Naive thymus-derived CD8-positive, alpha-beta T cell (primary cell): Measurements from ENCODE around the gene CD72. TPM values are rescaled to one million over a fixed set of nuclear protein-coding genes. Genes with fewer than 3 reads are reported as not detected.
"Not testable (repeated sequence)": the region's sequence is repeated elsewhere in the genome, so short reads cannot be mapped to it uniquely, and the experiment has no call there.

Source experiments
- ATAC-seq, 2 donors: fragments of 150-1000 bp; cut with Tn5 transposase in 1 of 2; sonication (Bioruptor Pico), chemical (Tn5 transposase) in 1 of 2; 1 replicate in 1 of 2; 2 replicates in 1 of 2; pipeline ENCODE4 v1.10.0; 2021; ENCODE audit warnings: mild to moderate bottlenecking in 2 of 2, moderate library complexity in 2 of 2
- POLR2A ChIA-PET: fragments of 350-600 bp; sonication (Branson Sonifier 250); formaldehyde crosslinking; loops from one replicate; lab custom pipeline; 2021; ENCODE audit warnings: antibody characterized with exemption; lab: Charles Lee
- DNase-seq, 10 donors: peaks; one replicate each; pipeline versions ENCODE4 v3.0.0 to v3.0.0-alpha.2; 2020 to 2022
- H3K27ac Mint-ChIP-seq, 10 donors: one replicate each; pipeline ENCODE4 v1.8.0; 2020 to 2022; ENCODE audit warnings: mild to moderate bottlenecking in 10 of 10, mixed read lengths in 10 of 10, moderate library complexity in 4 of 10, inconsistent platforms in 1 of 10
- H3K27me3 Mint-ChIP-seq, 5 donors: one replicate each; pipeline ENCODE4 v1.8.0; 2021 to 2022; ENCODE audit warnings: mixed read lengths in 5 of 5
- H3K36me3 Mint-ChIP-seq, 3 donors: one replicate each; pipeline ENCODE4 v1.8.0; 2020 to 2022; ENCODE audit warnings: mixed read lengths in 3 of 3, mild to moderate bottlenecking in 2 of 3, inconsistent platforms in 1 of 3
- H3K4me1 Mint-ChIP-seq, 4 donors: one replicate each; pipeline ENCODE4 v1.8.0; 2021 to 2022; ENCODE audit warnings: mixed read lengths in 4 of 4
- H3K4me3 Mint-ChIP-seq, 10 donors: one replicate each; pipeline ENCODE4 v1.8.0; 2020 to 2022; ENCODE audit warnings: mild to moderate bottlenecking in 10 of 10, mixed read lengths in 10 of 10, moderate library complexity in 6 of 10, inconsistent platforms in 1 of 10
- H3K9me3 Mint-ChIP-seq, 9 donors: one replicate each; pipeline ENCODE4 v1.8.0; 2020 to 2022; ENCODE audit warnings: mixed read lengths in 9 of 9, mild to moderate bottlenecking in 3 of 9, inconsistent platforms in 1 of 9, moderate library complexity in 1 of 9
- polyA plus RNA-seq, 3 donors: library from polyadenylated mRNA; unstranded; fragments of 300-500 nt; fragmentation: Illumina TruSeq; gene quantifications; one replicate each; pipeline ENCODE4 v1.2.3, GENCODE V29; 2021
- total RNA-seq, 8 experiments: library from RNA in 2 of 8; stranded (reverse) in 2 of 8; gene quantifications; one replicate each; pipeline ENCODE4 v1.2.3 and lab custom pipeline; 2021 to 2026

CD72 gene
- total and polyA plus RNA-seq, 5 experiments from 2014 or later: 0.80 to 8.0 (median 1.5) TPM

GRCh38 chr9:35649431-35650340 lies 31.5 kb upstream of the CD72 start:
- peaks cover 32 to 78% (median 58%) of the 10 kb centered on the region in 4 donors for H3K4me1 Mint-ChIP-seq
- no peaks in the 10 kb centered on the region for H3K27me3 Mint-ChIP-seq
- DNase-seq (peak in 8 of 10 donors; percentile 28 to 76 (median 52)), ATAC-seq (peak; percentile 18 to 23)
- peak overlapping the region; percentile 90 to 98 (median 96) for H3K27ac Mint-ChIP-seq
- H3K4me3 Mint-ChIP-seq: peak overlapping the region; percentile 89 to 98 (median 94)
- H3K9me3 Mint-ChIP-seq: no peaks in the 10 kb centered on the region
- peaks cover 0 to 3% (median 0%) of the 10 kb centered on the region in 3 donors for H3K36me3 Mint-ChIP-seq
- POLR2A ChIA-PET: interaction anchor here (0.7 to 8.6 kb wide), 24 partner anchors 9 to 570 kb away, joined by 3 to 180 read pairs (median 4); partner anchors contain the start of genes ARHGEF39, CCDC107, CD72 and CREB3

GRCh38 chr9:35646533-35647265 lies 28.5 kb upstream of the CD72 start:
- H3K27me3 Mint-ChIP-seq: no peaks in the 10 kb centered on the region

GRCh38 chr9:35646153-35646532 lies 27.9 kb upstream of the CD72 start:
- POLR2A ChIA-PET: interaction anchor here (0.6 to 8.6 kb wide), 17 partner anchors 13 to 185 kb away, joined by 3 to 180 read pairs (median 8); partner anchors contain the start of genes CCDC107, CD72, CREB3 and RMRP
- Mint-ChIP-seq H3K27ac (peak overlapping the region; percentile 95 to 98 (median 96)), H3K36me3 (peaks cover 0 to 3% (median 0%) of the 10 kb centered on the region in 3 donors), H3K9me3 (no peaks in the 10 kb centered on the region), H3K4me3 (peak overlapping the region; percentile 89 to 98 (median 96)), H3K4me1 (peaks cover 29 to 85% (median 54%) of the 10 kb centered on the region in 4 donors), H3K27me3 (no peaks in the 10 kb centered on the region)
- ATAC-seq (no peak), DNase-seq (peak in 1 of 10 donors; percentile 27)

More at GRCh38 chr9:35646533-35647265, 28.5 kb upstream of the CD72 start:
- peak; percentile 83 to 96 (median 92) for DNase-seq
- peak overlapping the region; percentile 89 to 98 (median 96) for H3K4me3 Mint-ChIP-seq
- peaks cover 32 to 85% (median 55%) of the 10 kb centered on the region in 4 donors for H3K4me1 Mint-ChIP-seq
- H3K36me3 Mint-ChIP-seq: peaks cover 0 to 3% (median 0%) of the 10 kb centered on the region in 3 donors
- ATAC-seq: peak; percentile 81 to 83
- H3K27ac Mint-ChIP-seq: peak overlapping the region; percentile 95 to 98 (median 96)
- POLR2A ChIA-PET: interaction anchor here (0.5 to 8.6 kb wide), 26 partner anchors 8 to 1009 kb away, joined by 3 to 180 read pairs (median 6); partner anchors contain the start of genes CCDC107, CD72, CREB3 and RMRP
- H3K9me3 Mint-ChIP-seq: no peaks in the 10 kb centered on the region

GRCh38 chr9:35645736-35646135 lies 27.5 kb upstream of the CD72 start:
- peaks cover 26 to 85% (median 53%) of the 10 kb centered on the region in 4 donors for H3K4me1 Mint-ChIP-seq
- not testable (repeated sequence) for H3K27me3 Mint-ChIP-seq, DNase-seq, H3K36me3 Mint-ChIP-seq, H3K9me3 Mint-ChIP-seq, ATAC-seq
- H3K27ac Mint-ChIP-seq: peak overlapping the region; percentile 95 to 98 (median 96)
- POLR2A ChIA-PET: interaction anchor here (0.6 to 8.6 kb wide), 18 partner anchors 13 to 185 kb away, joined by 3 to 180 read pairs (median 6); partner anchors contain the start of genes CCDC107, CD72, CREB3 and RMRP
- H3K4me3 Mint-ChIP-seq: peak overlapping the region; percentile 89 to 98 (median 96)

- peak overlapping the region in 1 of 10 donors; percentile 4 for H3K4me3 Mint-ChIP-seq
- POLR2A ChIA-PET: interaction anchor here (0.6 to 8.6 kb wide), 3 partner anchors 13 to 24 kb away, joined by 3 to 180 read pairs (median 4); partner anchors contain the start of genes CCDC107 and RMRP
- DNase-seq: no peak
- no peaks in the 10 kb centered on the region for H3K9me3 Mint-ChIP-seq
- H3K4me1 Mint-ChIP-seq: peaks cover 25 to 89% (median 57%) of the 10 kb centered on the region in 4 donors
- H3K36me3 Mint-ChIP-seq: peaks cover 0 to 4% (median 2%) of the 10 kb centered on the region in 3 donors
- no peaks in the 10 kb centered on the region for H3K27me3 Mint-ChIP-seq
- ATAC-seq: no peak
- peak overlapping the region in 3 of 10 donors; percentile 38 to 62 (median 50) for H3K27ac Mint-ChIP-seq
Measured at GRCh38 chr9:35643046-35643445, 24.8 kb upstream of the CD72 start.

GRCh38 chr9:35641478-35641877 lies 23.3 kb upstream of the CD72 start:
- H3K4me3 Mint-ChIP-seq, DNase-seq, H3K27me3 Mint-ChIP-seq, H3K36me3 Mint-ChIP-seq, H3K9me3 Mint-ChIP-seq, POLR2A ChIA-PET, ATAC-seq: not testable (repeated sequence)
- Mint-ChIP-seq H3K4me1 (peaks cover 22 to 93% (median 62%) of the 10 kb centered on the region in 4 donors), H3K27ac (peak overlapping the region in 4 of 10 donors; percentile 27 to 69 (median 54))

GRCh38 chr9:35640431-35640830 lies 22.2 kb upstream of the CD72 start:
- peak overlapping the region in 5 of 10 donors; percentile 15 to 92 (median 67) for H3K27ac Mint-ChIP-seq
- not testable (repeated sequence) for H3K36me3 Mint-ChIP-seq, H3K27me3 Mint-ChIP-seq, ATAC-seq, H3K4me3 Mint-ChIP-seq, H3K9me3 Mint-ChIP-seq, DNase-seq
- H3K4me1 Mint-ChIP-seq: peaks cover 20 to 93% (median 64%) of the 10 kb centered on the region in 4 donors
- POLR2A ChIA-PET: interaction anchor here (2.0 to 2.5 kb wide), 2 partner anchors 18 to 35 kb away, joined by 4 to 7 read pairs; partner anchors contain the start of genes CCDC107, RMRP and TESK1

GRCh38 chr9:35639631-35640030 lies 21.4 kb upstream of the CD72 start:
- Mint-ChIP-seq H3K9me3 (no peaks in the 10 kb centered on the region), H3K27me3 (no peaks in the 10 kb centered on the region), H3K27ac (peak overlapping the region in 9 of 10 donors; percentile 24 to 93 (median 81)), H3K4me3 (peak overlapping the region in 7 of 10 donors; percentile 1 to 66 (median 50)), H3K4me1 (peaks cover 22 to 94% (median 63%) of the 10 kb centered on the region in 4 donors), H3K36me3 (peaks cover 0 to 4% (median 2%) of the 10 kb centered on the region in 3 donors)
- DNase-seq (no peak), ATAC-seq (no peak)
- POLR2A ChIA-PET: interaction anchor here (1.0 to 2.5 kb wide), 5 partner anchors 8 to 92 kb away, joined by 4 to 7 read pairs (median 6); partner anchors contain the start of genes CCDC107, RMRP, SIT1 and TESK1

GRCh38 chr9:35639225-35639624 lies 21.0 kb upstream of the CD72 start:
- Mint-ChIP-seq H3K4me1 (peaks cover 22 to 94% (median 60%) of the 10 kb centered on the region in 4 donors), H3K4me3 (peak overlapping the region in 8 of 10 donors; percentile 23 to 66 (median 52)), H3K27ac (peak overlapping the region in 9 of 10 donors; percentile 38 to 93 (median 82))
- DNase-seq, H3K27me3 Mint-ChIP-seq, H3K36me3 Mint-ChIP-seq, H3K9me3 Mint-ChIP-seq: not testable (repeated sequence)
- POLR2A ChIA-PET: interaction anchor here (0.7 to 2.5 kb wide), 6 partner anchors 8 to 92 kb away, joined by 4 to 7 read pairs (median 6); partner anchors contain the start of genes CCDC107, RMRP, SIT1 and TESK1
- ATAC-seq: peak; percentile 41 to 66

- not testable (repeated sequence) for H3K9me3 Mint-ChIP-seq, H3K36me3 Mint-ChIP-seq, H3K27me3 Mint-ChIP-seq
- POLR2A ChIA-PET: interaction anchor here (0.7 to 2.5 kb wide), 8 partner anchors 9 to 93 kb away, joined by 3 to 8 read pairs (median 6); partner anchors contain the start of genes CCDC107, RMRP, SIT1 and TESK1
- H3K4me3 Mint-ChIP-seq: peak overlapping the region; percentile 47 to 81 (median 64)
- ATAC-seq (peak; percentile 77 to 84), DNase-seq (peak in 5 of 10 donors; percentile 30 to 74 (median 57))
- H3K4me1 Mint-ChIP-seq: peaks cover 22 to 97% (median 60%) of the 10 kb centered on the region in 4 donors
- peak overlapping the region; percentile 58 to 93 (median 90) for H3K27ac Mint-ChIP-seq
Measured at GRCh38 chr9:35638751-35639150, 20.5 kb upstream of the CD72 start.

GRCh38 chr9:35637427-35637955 lies 19.3 kb upstream of the CD72 start:
- Mint-ChIP-seq H3K4me3 (peak overlapping the region in 5 of 10 donors; percentile 7 to 81 (median 58)), H3K27ac (peak overlapping the region in 9 of 10 donors; percentile 30 to 93 (median 87)), H3K4me1 (peaks cover 21 to 86% (median 56%) of the 10 kb centered on the region in 4 donors)
- H3K27me3 Mint-ChIP-seq, H3K36me3 Mint-ChIP-seq, DNase-seq, ATAC-seq, H3K9me3 Mint-ChIP-seq: not testable (repeated sequence)
- POLR2A ChIA-PET: interaction anchor here (1.3 to 2.0 kb wide), 2 partner anchors 10 to 18 kb away, joined by 6 to 8 read pairs; no protein-coding TSS in a partner anchor
